KMS-11 (cell line): ENCODE results near the gene ARHGAP4.

Experiments
- H2AFZ ChIP-seq: fragments of 200-600 bp; sonication (generic); 2 replicates; pipeline ENCODE4 v1.6.1; 2016; ENCODE audit warnings: antibody characterized with exemption, mixed run types, low read depth
- H3K27ac ChIP-seq: fragments of 200-600 bp; sonication (generic); 2 replicates; pipeline ENCODE4 v1.6.1; 2016; ENCODE audit warnings: mild to moderate bottlenecking, mixed run types
- H3K27me3 ChIP-seq: fragments of 200-600 bp; sonication (generic); 2 replicates; pipeline ENCODE4 v1.6.1; 2017; ENCODE audit warnings: mild to moderate bottlenecking, low read depth, mixed run types, moderate library complexity; ENCODE audit not compliant: insufficient read depth
- H3K36me3 ChIP-seq: fragments of 200-600 bp; sonication (generic); 2 replicates; pipeline ENCODE4 v1.6.1; 2017; ENCODE audit warnings: mild to moderate bottlenecking, mixed run types; ENCODE audit not compliant: insufficient read depth
- H3K4me1 ChIP-seq: fragments of 200-600 bp; sonication (generic); 2 replicates; pipeline ENCODE4 v1.6.1; 2016; ENCODE audit warnings: mild to moderate bottlenecking, low read depth, mixed run types; ENCODE audit not compliant: poor library complexity, severe bottlenecking
- H3K4me2 ChIP-seq: fragments of 200-600 bp; sonication (generic); 2 replicates; pipeline ENCODE4 v1.7.0; 2016; ENCODE audit warnings: mild to moderate bottlenecking, mixed run types
- H3K4me3 ChIP-seq: fragments of 200-600 bp; sonication (generic); IDR thresholded peaks from 2 replicates; pipeline ENCODE4 v1.6.1; 2017; ENCODE audit warnings: low read depth, low read length, mixed read lengths; ENCODE audit not compliant: insufficient read depth
- H3K79me2 ChIP-seq: fragments of 200-600 bp; sonication (generic); 2 replicates; pipeline ENCODE4 v1.6.1; 2016; ENCODE audit warnings: low read depth, mixed run types; ENCODE audit not compliant: insufficient read depth
- H3K9ac ChIP-seq: fragments of 200-600 bp; sonication (generic); 2 replicates; pipeline ENCODE4 v1.6.1; 2016; ENCODE audit warnings: mild to moderate bottlenecking, mixed run types
- H4K20me1 ChIP-seq: fragments of 200-600 bp; sonication (generic); 2 replicates; pipeline ENCODE4 v1.6.1; 2016; ENCODE audit warnings: mild to moderate bottlenecking, mixed run types; ENCODE audit not compliant: insufficient read depth
- CTCF ChIP-seq: fragments of 200-600 bp; sonication (generic); conservative IDR thresholded peaks from 2 replicates; pipeline ENCODE4 v1.6.1; 2017; ENCODE audit warnings: low read depth, mild to moderate bottlenecking, antibody characterized with exemption, low read length, moderate library complexity, mixed read lengths

Gene ARHGAP4

GRCh38 chrX:153967536-153968224 lies 41.6 kb upstream of the ARHGAP4 start:
- TF ChIP-seq CTCF = no peak
- peaks cover 67% of the 10 kb centered on the region for H3K79me2 ChIP-seq
- no peaks in the 10 kb centered on the region for H3K36me3 ChIP-seq
- H3K27me3 ChIP-seq = no peaks in the 10 kb centered on the region
- no peaks in the 10 kb centered on the region for H4K20me1 ChIP-seq
- peak overlapping the region; percentile 100; the same call in 1 of the 2 replicates for H3K27ac ChIP-seq
- H3K4me2 ChIP-seq = peak overlapping the region; percentile 96
- H3K4me3 ChIP-seq = no peak overlapping the region
- peaks cover 18% of the 10 kb centered on the region for H3K4me1 ChIP-seq
- H2AFZ ChIP-seq = no peak overlapping the region
- peak overlapping the region; percentile 100; the same call in 1 of the 2 replicates for H3K9ac ChIP-seq

GRCh38 chrX:153966841-153967535 lies 40.9 kb upstream of the ARHGAP4 start:
- peaks cover 73% of the 10 kb centered on the region for H3K79me2 ChIP-seq
- TF ChIP-seq CTCF = no peak
- H4K20me1 ChIP-seq = no peaks in the 10 kb centered on the region
- no peak overlapping the region for H2AFZ ChIP-seq
- H3K36me3 ChIP-seq = no peaks in the 10 kb centered on the region; the same call in 1 of the 2 replicates
- peak overlapping the region; percentile 100; the same call in 1 of the 2 replicates for H3K27ac ChIP-seq
- H3K4me2 ChIP-seq = peak overlapping the region; percentile 96; the same call in 1 of the 2 replicates
- peaks cover 18% of the 10 kb centered on the region for H3K4me1 ChIP-seq
- no peak overlapping the region for H3K4me3 ChIP-seq
- no peak overlapping the region for H3K9ac ChIP-seq
- no peaks in the 10 kb centered on the region for H3K27me3 ChIP-seq

GRCh38 chrX:153966283-153966688 lies 40.2 kb upstream of the ARHGAP4 start:
- no peaks in the 10 kb centered on the region for H3K27me3 ChIP-seq
- no peak overlapping the region for H3K27ac ChIP-seq
- H3K4me1 ChIP-seq = peaks cover 18% of the 10 kb centered on the region
- H3K9ac ChIP-seq = no peak overlapping the region
- peaks cover 3% of the 10 kb centered on the region; the same call in 1 of the 2 replicates for H3K36me3 ChIP-seq
- H4K20me1 ChIP-seq = no peaks in the 10 kb centered on the region
- H3K4me2 ChIP-seq = no peak overlapping the region
- no peak for TF ChIP-seq CTCF
- H2AFZ ChIP-seq = no peak overlapping the region
- H3K4me3 ChIP-seq = no peak overlapping the region
- H3K79me2 ChIP-seq = peaks cover 73% of the 10 kb centered on the region

- peaks cover 3% of the 10 kb centered on the region; the same call in 1 of the 2 replicates for H3K36me3 ChIP-seq
- H3K4me3 ChIP-seq = no peak overlapping the region
- TF ChIP-seq CTCF = no peak
- H3K27me3 ChIP-seq = no peaks in the 10 kb centered on the region
- peaks cover 18% of the 10 kb centered on the region for H3K4me1 ChIP-seq
- H3K27ac ChIP-seq = no peak overlapping the region
- H4K20me1 ChIP-seq = no peaks in the 10 kb centered on the region
- H2AFZ ChIP-seq = no peak overlapping the region
- no peak overlapping the region for H3K4me2 ChIP-seq
- no peak overlapping the region for H3K9ac ChIP-seq
- H3K79me2 ChIP-seq = peaks cover 73% of the 10 kb centered on the region
Observed at GRCh38 chrX:153965406-153965805, 39.3 kb upstream of the ARHGAP4 start.
